Activated CD4-positive, alpha-beta T cell treated with anti-CD3 and anti-CD28 coated beads, Interleukin-2, Interleukin-4, amounts not matched to agents 100 ng/mL and 50 ng/mL, durations not matched to agents 16 hours and 8 hours (primary cell): ENCODE measurements around the gene MRPL57.
"Not testable (repeated sequence)": the region's sequence is repeated elsewhere in the genome, so short reads cannot be mapped to it uniquely, and the experiment has no call there.

ENCODE experiments used
- DNase-seq: peaks from one replicate; pipeline ENCODE4 v3.0.0-alpha.2; 2020; ENCODE audit warnings: low spot score

The MRPL57 gene

DNA sequence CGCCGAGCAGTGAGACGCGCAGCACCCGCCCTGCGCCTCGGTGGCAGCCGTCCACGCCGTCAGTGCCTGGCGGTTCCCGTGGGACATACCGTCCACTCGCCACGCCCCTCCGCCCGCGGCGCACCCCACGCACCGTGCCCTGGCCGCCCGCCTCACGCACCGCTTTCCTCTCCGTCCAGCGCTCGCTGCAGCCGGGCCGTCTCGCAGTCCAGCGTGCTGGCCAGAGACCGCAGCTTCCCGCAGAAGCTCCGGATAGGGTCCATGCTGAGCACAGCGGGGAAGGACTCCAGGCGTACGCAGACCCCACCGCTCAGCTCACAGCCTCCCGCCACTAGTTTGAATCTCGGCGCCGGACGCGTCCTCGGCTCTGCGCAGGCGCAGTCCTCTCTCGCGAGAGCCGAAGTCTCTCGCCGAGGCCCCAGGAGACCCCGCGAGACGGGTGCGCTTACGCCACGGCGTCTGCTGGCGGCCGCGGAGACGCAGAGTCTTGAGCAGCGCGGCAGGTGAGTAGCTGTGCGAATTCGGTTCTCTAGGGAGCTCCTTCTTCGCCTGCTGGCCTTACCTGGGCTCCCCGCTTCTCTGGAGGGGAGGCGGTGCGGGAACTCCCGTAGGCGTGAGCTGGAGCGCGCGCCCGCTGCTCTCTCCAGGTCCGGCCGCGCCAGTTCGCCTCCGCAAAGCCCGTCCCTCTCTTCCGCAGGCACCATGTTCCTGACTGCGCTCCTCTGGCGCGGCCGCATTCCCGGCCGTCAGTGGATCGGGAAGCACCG is at the start of gene MRPL57, which contains the start of gene SKA3:
Gene MRPL57 (plus strand): TSS at position 444 of the 767 bp plus-strand sequence. CDS start 259 bp downstream, at position 703.
Gene SKA3 (minus strand): TSS at position 338 of the 767 bp plus-strand sequence. CDS start 75 bp downstream, at position 263.
- peak; percentile 94 for DNase-seq

- no peak for DNase-seq
These were observed 46.3 kb upstream of the MRPL57 start for GRCh38 chr13:21130116-21130515.

GRCh38 chr13:21133077-21133476 is 43.4 kb upstream of the MRPL57 start:
- no peak for DNase-seq

DNA sequence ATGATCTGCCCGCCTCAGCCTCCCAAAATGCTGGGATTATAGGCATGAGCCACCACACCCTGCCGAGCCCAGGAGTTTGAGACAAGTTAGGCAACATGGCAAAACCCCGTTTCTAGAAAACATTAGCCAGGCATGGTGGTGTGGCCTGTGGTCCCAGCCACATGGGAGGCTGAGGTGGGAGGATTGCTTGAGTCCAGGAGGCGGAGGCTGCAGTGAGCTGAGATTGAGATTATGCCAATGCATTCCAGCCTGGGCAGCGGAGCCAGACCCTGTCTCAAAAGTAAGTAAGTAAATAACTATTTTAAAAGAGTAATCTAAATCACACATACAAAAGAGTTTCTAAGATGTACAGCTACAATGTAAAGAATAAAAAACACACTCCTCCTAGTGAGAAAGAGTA is 42.0 kb upstream of the MRPL57 start:
- no peak for DNase-seq

DNA sequence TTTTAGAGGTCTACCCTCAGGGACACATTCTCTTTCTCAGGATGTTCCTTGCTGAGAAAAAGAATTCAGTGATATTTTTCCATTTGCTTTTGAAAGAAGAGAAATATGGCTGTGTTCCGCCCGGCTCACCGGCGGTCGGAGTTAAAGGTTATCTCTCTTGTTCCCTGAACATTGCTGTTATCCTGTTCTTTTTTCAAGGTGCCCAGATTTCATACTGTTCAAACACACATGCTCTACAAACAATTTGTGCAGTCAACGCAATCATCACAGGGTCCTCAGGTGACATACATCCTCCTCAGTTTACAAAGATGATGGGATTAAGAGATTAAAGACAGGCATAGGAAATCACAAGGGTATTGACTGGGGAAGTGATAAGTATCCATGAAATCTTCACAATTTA is 40.6 kb upstream of the MRPL57 start:
- not testable (repeated sequence) for DNase-seq

GRCh38 chr13:21137696-21138095 is 38.8 kb upstream of the MRPL57 start:
- DNase-seq: no peak

DNA sequence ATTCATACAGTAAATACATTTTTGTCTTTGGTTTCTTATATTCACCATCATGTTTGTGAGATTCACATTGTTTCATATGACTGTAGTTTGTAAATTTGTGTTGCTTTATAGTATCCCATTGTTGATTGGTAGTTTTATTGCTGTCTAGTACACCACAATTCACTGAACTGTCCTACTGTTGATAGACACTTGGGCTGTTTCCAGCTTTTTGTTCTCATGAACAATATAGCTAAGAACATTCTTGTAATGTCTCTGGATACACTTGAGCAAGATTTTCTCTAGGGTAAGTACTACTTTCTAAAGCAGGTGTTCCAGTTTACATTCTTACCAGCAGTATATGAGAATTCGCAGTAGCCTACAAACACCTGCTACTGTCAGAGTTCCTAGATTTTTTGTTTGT is 37.9 kb upstream of the MRPL57 start:
- no peak for DNase-seq

DNA sequence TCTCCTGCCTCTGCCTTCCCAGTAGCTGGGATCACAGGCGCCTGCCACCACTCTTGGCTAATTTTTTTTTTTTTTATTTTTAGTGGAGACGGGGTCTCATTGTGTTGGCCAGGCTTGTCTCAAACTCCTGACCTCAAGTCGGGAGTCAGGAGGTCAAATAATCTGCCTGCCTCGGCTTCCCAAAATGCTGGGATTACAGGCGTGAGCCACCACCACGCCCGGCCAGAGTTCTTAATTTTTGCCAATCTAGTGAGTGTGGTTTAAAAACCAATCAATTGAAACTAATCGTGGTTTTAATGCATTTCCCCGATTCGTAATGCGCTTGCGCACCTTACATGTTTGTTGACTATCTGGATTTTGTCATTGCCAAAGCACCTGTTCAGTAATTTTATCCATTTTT is 37.1 kb upstream of the MRPL57 start:
- DNase-seq: no peak

GRCh38 chr13:21142766-21143165 is 33.7 kb upstream of the MRPL57 start:
- no peak for DNase-seq

DNA sequence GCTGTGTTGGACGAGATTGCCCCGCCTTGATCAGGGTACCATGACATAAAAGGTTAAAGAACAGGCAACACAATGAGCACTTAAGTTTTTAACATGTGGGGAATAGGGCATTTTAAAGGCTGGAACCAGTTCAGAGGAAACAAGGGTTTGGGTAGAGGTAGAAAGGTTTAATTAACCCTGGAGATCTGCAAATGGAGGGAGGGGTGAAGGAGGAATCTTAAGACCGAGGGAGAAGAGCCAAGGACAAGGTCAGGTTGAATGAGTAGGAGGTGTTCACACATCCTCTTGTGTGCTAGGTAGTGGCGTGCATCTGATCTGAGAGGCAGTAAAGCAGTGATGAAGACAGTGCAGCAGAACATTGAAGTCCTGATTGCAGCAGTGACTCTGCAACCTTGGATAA is 28.6 kb upstream of the MRPL57 start:
- DNase-seq: no peak

DNA sequence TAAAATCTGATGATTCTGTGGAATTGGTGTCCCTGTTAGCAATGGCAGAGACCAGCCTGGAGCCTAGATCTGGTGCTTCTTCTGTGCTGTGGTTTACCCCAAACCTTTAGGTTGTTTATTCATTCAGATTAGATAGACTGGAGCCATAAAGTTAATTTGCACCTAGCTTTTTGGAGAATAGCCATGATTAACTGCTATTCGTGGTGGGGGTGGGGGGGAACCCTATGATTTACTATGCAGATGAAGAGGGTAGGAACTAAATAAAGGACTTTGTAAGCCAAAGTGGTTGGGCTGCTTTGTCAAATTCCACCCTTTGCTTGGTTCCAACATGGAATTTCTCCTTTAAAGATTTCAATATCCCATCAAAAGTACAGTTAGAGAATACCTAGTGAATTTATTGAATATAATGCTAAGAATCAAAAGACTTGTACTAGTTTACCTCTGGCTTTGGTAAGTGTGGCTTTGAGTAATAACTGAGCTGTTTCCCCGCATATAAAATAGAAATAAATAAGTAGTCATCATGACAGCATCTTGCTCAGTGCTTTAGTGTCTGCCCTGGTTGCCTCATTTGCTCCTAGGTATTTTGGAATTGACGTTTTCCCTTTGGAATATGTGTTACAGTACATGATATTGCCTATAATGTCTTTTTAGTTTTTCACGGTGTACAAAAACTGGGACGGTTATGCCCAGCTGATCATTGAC is 27.8 kb upstream of the MRPL57 start:
- DNase-seq: no peak

DNA sequence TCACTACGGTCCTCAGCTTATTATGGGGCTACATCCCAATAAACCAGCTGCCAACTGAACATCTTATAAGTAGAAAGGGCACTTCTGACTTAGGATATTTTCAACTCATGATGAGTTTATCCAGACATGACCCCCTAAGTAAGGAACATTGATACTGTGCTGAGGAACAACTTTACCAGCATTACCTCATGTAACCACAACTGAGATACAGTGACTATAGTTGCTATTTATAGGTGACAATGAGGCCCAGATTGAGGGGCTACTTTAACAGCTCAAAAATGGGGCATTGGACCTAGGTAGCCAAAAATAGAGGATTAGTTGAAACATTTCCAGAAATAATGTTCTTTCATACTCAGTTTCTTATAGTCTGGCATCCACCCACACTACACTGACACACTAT is 26.9 kb upstream of the MRPL57 start:
- DNase-seq: no peak

DNA sequence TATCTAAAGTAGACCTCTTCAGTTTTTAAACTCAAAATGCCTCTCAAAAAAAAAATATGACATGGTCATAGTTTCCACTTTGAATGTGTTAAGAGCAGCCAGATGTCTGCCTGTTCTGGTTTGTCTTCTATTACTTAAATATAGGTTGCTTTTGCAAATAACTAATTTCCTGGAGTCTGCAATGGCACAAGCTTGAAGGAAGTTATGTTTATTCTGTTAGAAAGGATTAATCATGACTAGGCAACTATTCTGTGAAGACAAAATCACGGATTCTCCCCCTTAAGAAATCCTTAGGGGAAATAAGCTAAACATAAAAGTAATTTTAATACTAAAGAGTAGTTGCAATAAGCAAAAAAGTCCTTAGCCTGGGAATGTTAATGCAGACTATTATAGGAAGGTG is 26.4 kb upstream of the MRPL57 start:
- no peak for DNase-seq

DNA sequence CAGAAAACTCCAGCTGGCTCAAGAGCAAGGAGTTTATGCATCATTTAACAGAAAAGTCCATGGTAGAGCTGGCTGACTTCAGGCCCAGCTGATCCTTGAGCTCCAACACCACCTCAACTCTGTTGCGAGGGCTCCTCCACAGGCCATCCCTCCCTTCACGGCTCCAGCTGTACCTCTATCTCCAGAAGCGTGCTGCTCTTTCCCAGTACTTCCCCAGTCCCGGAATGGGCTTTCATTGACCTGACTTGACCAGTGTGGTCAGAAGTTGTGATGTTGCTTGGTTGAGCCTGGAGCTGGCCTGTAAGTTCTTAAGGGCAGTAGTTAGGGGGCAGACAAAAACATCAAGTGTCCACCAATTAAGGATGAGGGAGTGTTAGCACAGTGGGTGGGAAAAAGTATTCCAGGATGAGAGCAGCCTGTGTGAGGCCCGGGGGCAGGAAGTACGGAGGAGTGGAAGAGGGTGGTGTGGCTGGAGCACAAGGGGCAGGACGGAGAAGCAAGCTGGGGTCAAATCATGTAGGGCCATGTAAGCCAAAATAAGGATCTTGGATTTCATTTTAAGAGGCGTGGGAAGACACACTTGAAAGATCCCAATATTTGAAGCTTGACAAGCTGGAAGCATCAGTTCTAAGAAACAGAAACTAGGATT is 24.1 kb upstream of the MRPL57 start:
- no peak for DNase-seq

DNA sequence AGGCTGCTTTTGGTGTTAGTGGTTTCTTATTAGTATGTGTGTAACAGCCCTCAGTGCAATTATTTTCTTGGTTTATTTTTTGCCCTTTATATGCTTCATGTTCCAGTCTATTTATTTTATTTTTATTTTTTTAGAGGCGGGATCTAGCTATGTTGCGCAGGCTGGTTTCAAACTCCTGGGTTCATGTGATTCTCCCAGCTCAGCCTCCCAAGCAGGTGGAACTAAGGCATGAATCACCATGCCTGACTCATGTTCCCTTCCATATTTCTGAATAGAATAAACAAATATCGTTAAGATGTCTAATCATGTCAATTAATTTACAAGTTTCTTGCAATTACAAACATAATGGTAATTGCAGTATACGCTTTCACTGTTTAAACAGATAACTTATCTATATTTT is 11.8 kb upstream of the MRPL57 start:
- DNase-seq: no peak

DNA sequence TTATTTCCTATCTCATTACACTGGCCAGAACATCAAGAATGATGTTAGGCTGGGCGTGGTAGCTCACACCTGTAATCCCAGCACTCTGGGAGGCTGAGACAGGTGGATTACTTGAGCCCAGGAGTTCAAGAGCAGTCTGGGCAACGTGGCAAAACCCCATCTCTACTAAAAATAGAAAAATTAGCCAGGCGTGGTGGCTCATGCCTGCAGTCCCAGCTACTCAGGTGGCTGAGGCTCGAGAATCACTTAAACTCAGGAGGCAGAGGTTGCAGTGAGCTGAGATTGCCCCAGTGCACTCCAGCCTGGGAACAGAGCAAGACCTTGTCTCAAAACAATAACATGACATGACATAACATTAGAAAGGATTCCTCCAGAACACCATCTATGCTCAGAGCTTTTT is 10.9 kb upstream of the MRPL57 start:
- not testable (repeated sequence) for DNase-seq

DNA sequence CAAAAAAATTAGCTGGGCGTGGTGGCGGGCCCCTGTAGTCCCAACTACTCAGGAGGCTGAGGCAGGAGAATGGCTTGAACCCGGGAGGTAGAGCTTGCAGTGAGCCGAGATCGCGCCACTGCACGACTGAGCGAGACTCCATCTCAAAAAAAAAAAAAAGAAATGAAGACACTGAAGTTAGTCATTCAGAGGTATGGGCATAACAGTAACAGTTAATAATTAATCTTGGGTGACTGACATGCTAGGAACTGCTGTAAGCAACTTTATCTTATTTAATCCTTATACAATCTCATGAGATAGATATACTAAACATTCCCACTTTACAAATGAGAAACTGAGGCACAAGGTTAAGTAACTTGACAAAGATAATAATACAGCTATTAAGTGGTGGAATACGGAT is 5.0 kb upstream of the MRPL57 start:
- no peak for DNase-seq

- DNase-seq: not testable (repeated sequence)
These were observed 2.7 kb upstream of the MRPL57 start for GRCh38 chr13:21173767-21174166.

DNA sequence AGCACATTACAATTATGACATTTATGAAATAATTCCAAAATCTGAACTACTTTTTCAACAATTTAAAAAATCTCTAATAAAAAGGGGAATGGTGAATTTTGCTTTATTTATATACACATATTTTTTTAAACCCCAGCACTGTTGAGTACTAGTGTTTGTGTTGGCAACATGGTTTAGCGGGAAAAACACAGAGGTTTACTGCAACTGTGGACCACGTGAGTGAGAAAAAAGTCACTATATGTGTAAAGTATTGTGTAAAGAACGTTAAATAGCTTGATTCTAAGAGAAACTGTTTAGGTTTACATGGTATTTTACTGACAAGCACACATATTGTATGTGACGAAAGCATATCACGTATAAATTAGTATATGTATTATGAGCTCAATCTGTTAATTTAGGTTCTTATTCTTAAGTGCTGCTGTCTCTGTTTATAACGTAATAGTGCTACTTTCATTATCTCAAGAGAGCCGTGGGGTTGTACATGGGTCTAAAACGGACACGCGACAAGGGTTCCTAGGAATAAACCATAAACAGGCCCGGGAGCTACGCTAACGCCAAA is 723 bp upstream of the MRPL57 start:
- DNase-seq: no peak

GRCh38 chr13:21176982-21177284 is 475 bp downstream of the MRPL57 start:
- no peak for DNase-seq

- DNase-seq: no peak
These were observed 5.2 kb downstream of the MRPL57 start for GRCh38 chr13:21181671-21182070.

DNA sequence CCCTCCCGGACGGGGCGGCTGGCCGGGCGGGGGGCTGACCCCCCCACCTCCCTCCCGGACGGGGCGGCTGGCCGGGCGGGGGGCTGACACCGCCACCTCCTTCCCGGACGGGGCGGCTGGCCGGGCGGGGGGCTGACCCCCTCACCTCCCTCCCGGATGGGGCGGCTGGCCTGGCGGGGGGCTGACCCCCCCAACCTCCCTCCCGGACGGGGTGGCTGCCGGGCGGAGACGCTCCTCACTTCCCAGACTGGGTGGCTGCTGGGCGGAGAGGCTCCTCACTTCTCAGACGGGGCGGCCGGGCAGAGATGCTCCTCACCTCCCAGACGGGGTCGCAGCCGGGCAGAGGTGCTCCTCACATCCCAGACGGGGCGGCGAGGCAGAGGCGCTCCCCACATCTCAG is 10.0 kb downstream of the MRPL57 start:
- not testable (repeated sequence) for DNase-seq

DNA sequence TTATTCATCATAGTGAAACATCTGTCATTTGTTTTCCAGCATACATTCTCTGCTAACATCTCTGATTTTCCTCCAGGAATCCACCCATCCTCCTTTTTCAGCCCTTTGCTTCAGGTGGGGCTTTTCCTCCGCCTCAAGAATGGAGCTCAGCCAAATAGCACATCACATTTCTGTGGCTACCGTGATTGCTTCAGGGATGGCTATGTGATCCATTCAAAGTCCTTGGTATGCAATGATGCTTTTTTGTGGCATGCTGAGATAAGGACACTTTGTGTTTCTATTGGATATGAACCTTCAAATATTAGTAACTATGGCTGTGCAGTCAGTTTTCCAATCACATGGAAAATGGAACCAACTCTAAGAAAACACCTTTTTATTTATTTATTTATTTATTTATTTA is 18.3 kb downstream of the MRPL57 start:
- DNase-seq: not testable (repeated sequence)
